DMS53 treated with DMSO at 0.1 percent for 48 hours (cell line): Measurements from ENCODE around the gene SCD5.

Source experiments
- DNase-seq: peaks from one replicate; lab custom pipeline; 2025; ENCODE audit not compliant: unreplicated experiment; lab: John Stamatoyannopoulos, UW

SCD5 gene

GRCh38 chr4:82643994-82644733, 154.4 kb downstream of the SCD5 start:
- DNase-seq, result no peak

GRCh38 chr4:82642331-82642730, 156.3 kb downstream of the SCD5 start:
- no peak for DNase-seq

GRCh38 chr4:82640540-82640939, 158.1 kb downstream of the SCD5 start:
- DNase-seq, result no peak

- no peak for DNase-seq
Observed at GRCh38 chr4:82639971-82640370, 158.6 kb downstream of the SCD5 start.

- DNase-seq, result no peak
Observed at GRCh38 chr4:82638479-82638878, 160.1 kb downstream of the SCD5 start.

- no peak for DNase-seq
Observed at GRCh38 chr4:82630079-82630478, 168.5 kb downstream of the SCD5 start.

GRCh38 chr4:82629238-82630000, 169.2 kb downstream of the SCD5 start:
- DNase-seq, result no peak

GRCh38 chr4:82626251-82626868, 172.2 kb downstream of the SCD5 start:
- DNase-seq, result no peak

- DNase-seq, result no peak
Observed at GRCh38 chr4:82624819-82625218, 173.8 kb downstream of the SCD5 start.

- no peak for DNase-seq
Observed at GRCh38 chr4:82623121-82623683, 175.4 kb downstream of the SCD5 start.

- no peak for DNase-seq
Observed at GRCh38 chr4:82621251-82621650, 177.3 kb downstream of the SCD5 start.

GRCh38 chr4:82620126-82620735, 178.4 kb downstream of the SCD5 start:
- DNase-seq, result no peak

GRCh38 chr4:82618103-82618720, 180.4 kb downstream of the SCD5 start:
- no peak for DNase-seq

- DNase-seq, result no peak
Observed at GRCh38 chr4:82614838-82615449, 183.7 kb downstream of the SCD5 start.

GRCh38 chr4:82613121-82613520, 185.5 kb downstream of the SCD5 start:
- no peak for DNase-seq

GRCh38 chr4:82611982-82612381, 186.6 kb downstream of the SCD5 start:
- DNase-seq, result no peak

- no peak for DNase-seq
Observed at GRCh38 chr4:82611527-82611926, 187.1 kb downstream of the SCD5 start.

- DNase-seq, result no peak
Observed at GRCh38 chr4:82610041-82610440, 188.6 kb downstream of the SCD5 start.

GRCh38 chr4:82606622-82607021, 192.0 kb downstream of the SCD5 start:
- DNase-seq, result no peak

GRCh38 chr4:82604522-82604921, 194.1 kb downstream of the SCD5 start:
- DNase-seq, result no peak
